GM18907 (cell line): ENCODE measurements around the gene SPOPL.

Experiments
- ATAC-seq: cut with Tn5 transposase; IDR thresholded peaks from one replicate; pipeline ENCODE4 v1.9.1; 2021; ENCODE audit warnings: mild to moderate bottlenecking, moderate library complexity; ENCODE audit not compliant: unreplicated experiment

SPOPL gene

DNA sequence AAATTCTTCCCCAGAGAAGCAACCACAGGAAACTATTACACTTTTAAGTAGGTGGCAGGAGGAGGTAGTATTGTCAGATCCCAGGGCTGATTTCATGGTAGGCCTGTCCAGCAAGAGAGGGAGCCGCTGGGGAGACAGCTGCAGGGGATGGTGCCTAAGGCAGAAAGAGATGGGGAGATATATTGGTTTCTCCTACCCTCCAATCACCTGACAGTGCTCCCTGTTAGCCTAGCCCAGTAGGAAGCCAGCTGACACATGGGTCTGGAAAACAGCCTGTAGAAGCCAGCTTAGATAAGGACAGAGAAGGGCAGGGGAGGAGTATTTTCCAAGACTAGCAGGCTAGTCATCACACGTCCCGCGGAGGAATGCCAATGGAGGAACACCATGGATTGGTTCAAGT lies 8.2 kb upstream of the SPOPL start:
- ATAC-seq, result no peak

DNA sequence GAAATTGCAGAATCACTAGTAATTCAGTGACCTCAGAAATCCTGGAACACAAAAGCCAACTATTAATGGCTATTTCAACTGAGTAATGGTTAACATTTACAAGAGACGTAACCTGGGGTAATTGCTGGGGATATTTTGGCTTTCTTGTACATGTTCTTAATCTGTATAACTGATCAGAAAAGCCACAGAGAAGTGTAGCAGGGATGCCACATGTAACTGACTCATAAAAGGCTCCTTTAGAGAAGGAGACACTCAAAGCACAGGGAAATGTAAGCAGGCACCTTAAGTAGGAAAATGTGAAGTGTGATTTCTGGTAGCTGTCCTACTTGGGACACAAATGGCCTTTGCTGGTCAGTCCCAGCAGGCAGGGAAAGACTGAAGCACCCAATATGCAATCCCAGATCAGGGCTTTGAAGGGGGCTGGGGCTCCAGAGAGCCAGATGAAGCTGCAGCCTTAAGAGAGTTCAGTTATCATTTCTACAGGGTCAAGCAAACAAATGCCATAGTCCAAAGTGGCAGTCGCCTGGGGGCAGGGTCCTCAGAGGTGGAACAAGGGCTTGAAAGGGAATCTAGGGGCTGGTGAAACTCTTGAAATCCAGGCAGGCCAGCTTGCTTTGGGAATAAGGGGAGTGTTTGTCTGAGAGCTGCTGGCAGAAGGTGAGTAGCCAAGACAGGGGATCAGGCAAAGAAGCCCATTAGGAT lies 7.2 kb upstream of the SPOPL start:
- ATAC-seq, result no peak

DNA sequence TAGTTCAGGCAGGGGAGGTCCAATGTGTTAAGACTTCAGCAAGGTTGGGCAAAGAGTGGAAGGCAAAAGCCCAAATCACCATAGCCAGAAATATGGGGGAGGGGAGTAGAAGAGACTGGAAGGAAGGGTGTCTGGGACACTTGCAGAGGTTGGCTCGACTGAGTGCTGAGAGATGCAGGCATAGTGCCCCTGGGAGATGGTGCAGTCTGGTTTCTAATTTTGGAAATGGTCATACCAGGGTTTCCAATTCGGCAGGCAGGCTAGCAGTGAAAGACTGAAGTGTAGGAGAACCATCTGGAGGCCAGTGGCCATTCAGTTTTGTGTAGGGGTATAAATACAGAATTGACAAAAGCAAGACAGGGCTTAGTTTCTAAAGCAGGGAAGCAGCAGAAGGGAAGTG lies 6.2 kb upstream of the SPOPL start:
- ATAC-seq, result no peak

DNA sequence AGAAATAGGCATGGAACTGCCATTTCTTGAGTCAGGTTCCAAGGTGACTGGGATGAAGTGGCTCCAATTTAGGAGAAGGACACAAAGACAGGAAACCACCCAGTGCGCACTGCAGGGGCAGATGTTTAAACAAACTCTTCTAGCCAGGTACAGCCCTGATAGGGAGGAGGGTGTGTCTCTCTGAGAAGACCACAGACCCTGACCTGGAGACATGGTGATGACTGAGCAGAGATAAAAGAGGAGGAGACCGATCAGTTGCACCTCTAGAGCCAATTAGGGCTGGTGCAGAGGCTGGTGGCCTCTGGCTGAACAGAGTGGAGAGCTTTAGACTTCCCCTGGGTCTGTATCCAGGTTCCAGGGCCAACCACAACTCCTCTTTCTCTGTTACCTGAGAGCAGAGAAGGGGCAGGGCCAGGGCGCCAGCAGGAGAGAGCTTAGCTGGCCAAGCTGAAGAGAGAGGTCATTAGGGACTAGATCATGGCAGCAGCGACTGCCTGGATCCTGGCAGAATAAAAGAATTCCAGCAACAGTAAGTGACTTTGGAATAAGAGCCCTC lies 5.4 kb upstream of the SPOPL start:
- no peak for ATAC-seq

DNA sequence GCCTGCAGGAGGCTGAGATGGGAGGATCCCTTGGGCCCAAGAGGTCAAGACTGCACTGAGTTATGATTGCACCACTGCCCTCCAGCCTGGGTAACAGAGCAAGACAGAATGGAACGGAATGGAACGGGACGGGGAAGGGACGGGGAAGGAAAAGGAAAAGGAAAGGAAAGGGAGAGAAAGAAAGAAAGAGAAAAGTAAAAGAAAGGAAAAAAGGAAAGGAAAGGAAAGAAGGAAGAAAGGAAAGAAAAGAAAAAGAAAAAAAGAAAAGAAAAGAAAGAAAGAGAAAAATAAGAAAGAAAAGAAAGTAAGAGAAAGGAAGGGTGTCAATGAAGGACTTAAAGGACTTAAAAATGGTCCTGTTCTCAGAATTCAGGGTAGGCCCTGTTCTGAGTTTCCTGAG lies 4.3 kb upstream of the SPOPL start:
- ATAC-seq, result no peak

DNA sequence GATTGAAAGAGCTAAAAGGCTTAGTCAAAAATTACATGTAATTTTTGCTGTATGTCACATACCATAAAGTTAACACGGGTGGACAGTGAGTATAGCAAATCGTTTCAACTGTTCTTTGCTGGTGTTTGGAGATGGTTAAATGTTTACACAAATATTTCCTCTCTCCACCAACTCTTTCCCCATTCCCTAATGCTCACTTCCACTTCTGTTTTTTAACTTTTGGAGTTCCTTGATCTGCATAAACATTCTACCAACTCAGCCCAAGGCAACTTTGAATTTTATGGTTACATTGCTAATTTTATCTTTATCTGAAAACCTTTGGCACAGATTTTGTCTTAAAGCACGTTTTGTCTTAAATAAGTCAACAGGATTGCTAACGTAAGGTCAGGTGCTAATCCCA lies 1.9 kb upstream of the SPOPL start:
- ATAC-seq, result no peak

DNA sequence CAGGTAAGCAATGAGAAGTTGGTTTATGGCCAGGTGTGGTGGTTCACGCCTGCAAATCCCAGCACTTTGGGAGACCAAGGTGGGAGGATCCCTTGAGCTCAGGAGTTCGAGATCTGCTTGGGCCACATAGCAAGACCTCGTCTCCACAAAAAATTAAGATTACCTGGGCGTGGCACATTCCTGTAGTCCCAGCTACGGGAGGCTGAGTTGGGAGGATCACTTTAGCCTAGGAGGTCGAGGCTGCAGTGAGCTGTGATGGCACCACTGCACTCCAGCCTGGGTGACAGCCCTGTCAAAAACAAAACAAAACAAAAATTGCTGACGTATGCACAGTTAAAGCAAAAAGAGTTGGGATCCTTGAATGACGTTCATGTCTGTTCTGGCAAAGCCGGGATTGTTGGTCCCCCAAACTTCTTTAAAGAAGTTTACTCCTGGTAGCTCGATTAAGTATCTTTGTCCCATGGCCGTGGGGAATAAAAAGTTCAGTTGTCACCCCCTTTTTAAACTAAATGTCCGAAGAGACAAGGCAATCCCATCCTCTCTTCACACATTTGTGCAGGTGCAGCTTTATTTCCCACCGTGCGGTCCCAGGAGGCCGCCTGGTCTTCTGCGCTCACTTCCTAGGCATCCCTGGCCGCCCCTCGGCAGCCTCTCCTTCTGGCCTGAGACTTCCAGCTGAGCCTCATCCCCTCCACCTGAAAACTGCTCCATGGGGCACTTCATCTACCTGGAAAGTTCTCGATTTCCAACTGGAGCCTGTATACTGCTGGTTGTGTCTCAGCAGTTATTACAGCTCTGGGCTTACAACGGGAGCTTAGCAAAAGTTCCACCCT lies 762 bp upstream of the SPOPL start:
- peak; percentile 17 for ATAC-seq

DNA sequence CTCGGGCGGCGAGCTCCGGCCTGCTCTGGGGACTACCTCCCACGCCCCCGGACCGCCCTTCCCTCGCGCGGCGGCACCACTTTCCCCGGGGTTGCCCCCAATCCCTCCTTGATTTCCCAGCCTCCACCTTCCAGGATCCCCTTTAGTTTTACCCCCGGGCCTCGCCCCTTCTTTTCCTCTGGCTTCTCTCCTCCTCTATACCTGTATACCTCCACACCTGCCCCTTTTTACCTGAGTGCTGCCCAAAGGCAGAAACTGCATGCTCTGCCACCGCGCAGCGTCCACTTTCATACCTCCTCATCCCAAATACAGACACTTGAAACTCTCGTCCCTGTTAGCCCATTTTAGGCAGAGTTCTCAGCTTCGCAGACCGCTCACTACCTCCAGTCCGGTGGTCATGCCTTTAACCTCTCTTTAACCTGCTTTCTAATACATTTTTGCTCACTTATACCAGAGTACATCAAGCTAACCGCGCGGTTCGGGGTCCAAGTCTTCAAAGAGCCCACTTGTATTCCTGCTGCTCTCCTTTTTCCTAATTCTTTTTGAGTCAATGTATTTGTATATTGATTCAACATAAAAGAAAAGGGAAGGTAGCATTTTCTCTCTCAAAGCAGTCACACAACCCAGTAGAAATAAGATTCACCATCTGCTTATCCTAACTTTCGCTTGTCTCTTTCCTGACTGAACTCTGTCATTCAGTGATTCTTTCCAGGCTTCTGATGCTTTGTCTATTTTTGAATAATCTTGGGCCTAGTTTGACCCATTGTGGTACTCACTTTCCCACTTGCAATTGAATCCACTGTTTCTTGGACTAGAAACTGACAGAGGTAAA lies 901 bp downstream of the SPOPL start:
- peak; percentile 0 for ATAC-seq

DNA sequence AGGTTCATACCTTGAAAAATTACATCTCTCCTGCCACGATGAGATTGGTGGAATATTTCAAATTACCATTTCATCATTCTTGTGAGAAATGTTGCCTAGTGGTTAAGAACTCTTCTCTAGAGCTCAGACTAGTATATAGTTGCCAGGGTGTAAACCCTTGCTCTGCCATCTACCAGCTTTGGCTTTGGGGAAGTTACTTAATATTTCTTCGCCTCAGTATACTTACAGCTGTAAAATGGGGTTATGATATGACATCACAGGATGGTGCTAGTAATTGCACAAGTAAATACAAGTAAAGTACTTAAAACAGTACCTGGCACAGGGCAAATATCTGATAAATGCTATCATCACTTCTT lies 1.5 kb downstream of the SPOPL start:
- no peak for ATAC-seq

DNA sequence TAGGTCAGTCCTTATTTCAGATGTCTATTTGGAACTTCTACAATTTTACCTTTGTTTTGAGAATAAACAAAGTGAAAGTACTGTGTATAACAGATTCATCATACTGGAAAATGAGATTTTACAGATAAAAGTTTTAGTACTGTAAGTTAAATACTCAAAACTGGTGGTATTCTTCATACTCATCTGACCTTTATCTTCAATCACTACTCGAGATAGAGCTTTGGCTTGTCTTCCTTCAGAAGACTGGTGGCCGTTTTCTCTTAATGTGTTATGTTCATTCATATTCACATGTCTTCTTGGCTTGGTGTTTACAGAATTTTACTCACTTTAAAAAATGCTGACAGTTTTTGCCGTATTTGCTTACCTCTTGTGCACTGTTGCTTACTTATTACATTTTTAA lies 2.1 kb downstream of the SPOPL start:
- no peak for ATAC-seq

DNA sequence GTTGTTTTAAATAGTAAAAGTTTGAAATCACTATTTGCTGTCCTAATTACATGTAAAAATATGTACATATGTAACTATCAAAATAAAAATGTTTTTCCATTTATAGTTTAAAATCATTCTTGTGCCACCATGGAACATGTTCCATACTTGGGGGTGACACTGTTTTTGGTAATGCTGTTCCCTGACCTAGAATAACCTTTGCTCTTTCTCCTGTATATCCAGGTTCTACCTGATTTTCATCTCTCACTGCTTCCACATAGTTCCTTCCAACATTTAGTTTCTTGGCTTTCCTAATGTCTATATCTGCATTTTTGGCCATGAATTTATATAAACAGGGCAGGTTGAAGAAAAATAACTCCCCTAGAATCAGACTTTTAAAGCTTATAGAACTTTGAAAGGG lies 2.5 kb downstream of the SPOPL start:
- no peak for ATAC-seq

DNA sequence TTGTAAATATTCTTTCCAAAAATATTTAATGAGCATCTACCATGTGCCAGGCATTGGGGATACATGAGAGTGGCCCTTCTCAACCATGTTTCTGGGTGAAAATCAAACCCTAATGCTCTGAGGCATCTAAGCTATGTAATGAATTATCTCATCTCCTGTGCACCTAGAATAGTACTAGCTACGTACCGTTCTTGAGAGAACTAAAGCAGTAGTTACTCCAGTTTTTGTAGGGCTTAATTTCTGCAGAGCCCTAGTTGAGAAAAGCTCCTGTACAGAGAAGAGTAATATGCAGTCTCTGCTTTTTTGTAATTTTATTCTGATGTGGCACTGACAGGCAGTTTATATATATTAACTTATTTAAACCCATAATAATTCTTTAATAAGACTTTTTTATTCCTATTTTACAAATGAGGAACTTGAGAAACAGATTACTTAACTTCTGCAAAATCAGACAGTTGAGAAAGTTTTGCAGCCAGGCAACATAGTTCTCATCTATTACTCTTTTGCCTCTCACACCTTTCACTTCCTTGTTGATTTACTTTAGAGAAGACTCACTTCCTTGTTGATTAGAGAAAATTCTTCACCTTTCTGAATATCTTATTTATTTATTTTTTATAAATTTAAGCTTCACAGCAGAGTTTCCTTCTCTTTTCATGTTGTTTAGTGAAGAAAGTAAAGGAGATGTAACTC lies 3.1 kb downstream of the SPOPL start:
- ATAC-seq, result peak; percentile 37

DNA sequence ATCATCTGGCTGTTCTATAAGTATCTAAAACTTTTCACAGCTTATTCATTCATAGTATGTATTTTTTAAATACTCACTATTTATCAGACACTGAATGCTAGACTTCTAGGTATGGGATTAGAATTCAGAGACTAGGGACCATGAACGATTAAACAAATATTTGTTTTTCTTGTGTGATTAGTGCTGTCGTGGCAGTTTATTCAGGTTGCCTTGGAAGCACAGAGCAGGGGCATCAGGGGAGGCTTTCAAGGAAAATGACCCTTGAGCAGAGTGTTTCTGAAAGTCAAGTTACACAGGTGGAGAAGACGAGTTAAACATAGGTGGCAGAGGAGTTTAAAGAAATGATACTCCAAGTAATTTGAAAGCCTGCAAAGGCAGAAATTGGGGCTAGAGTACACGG lies 5.7 kb downstream of the SPOPL start:
- ATAC-seq, result no peak

DNA sequence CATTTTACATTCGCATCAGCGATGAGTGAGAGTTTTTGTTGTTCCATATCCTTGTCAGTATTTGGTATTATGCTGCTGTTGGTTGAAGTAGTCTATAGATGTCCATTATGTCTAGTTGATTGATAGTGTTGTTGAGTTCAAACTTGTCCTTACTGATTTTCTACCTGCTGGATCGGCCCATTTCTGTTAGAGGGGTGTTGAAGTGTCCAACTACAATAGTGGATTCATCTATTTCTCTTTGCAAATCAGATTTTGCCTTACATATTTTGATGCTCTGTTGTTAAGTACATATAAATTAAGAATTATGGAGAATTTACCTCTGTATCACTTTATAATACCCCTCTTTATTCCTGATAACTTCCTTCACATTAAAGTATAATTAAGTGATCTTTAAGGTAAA lies 8.7 kb downstream of the SPOPL start:
- ATAC-seq, result no peak

DNA sequence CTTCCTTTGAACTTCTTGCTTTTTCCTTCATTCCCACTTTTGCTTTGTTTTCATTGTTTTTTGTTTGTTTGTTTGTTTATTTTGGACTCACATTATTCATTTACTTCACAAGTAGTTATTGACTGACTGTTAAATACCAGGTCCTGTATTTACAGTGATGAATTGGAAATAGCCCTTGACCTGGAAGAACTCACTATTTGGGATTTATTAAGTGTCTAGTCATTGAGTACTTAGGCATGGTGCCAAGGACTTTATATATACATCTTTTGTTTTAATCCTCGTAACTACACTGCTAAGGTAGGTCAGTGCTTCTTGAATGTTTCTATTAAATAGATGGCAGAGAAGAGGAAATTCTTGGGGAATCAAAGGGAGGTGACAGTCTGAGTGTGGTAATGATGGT lies 11.1 kb downstream of the SPOPL start:
- ATAC-seq, result no peak

DNA sequence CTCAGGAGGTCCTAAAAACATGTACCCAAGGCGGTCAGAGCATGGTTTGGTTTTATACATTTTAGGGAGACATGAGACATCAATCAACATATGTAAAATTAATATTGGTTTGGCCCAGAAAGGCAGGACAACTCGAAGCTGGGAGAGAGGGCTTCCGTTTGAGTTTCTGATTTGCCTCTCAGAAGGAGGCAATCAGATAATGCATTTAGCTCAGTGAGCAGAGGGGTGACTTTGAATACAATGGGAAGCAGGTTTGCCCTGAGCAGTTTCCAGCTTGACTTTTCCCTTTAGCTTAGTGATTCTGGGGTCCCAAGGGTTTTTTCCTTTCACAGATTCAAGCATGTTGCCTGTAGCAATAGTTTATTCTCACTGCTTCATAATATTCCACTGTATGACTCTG lies 12.6 kb downstream of the SPOPL start:
- no peak for ATAC-seq

DNA sequence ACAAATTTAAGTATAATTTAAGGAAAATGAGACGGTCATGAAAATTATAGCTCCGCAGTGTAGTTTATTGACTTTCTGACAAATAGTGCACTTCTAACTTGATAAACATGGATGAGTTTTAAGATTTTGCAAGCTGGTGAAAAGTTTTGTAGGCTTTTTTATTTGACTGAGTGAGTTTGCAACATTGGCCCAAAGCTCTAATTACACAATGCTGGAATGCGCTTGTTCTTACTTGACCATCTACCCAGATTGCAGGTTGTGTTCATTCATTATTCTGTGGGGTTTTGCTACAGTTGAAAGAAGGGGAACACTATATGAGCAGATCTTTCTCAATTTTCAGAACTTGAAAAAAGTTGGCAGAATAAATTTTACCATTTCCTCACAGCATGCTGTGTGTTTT lies 13.5 kb downstream of the SPOPL start:
- no peak for ATAC-seq

DNA sequence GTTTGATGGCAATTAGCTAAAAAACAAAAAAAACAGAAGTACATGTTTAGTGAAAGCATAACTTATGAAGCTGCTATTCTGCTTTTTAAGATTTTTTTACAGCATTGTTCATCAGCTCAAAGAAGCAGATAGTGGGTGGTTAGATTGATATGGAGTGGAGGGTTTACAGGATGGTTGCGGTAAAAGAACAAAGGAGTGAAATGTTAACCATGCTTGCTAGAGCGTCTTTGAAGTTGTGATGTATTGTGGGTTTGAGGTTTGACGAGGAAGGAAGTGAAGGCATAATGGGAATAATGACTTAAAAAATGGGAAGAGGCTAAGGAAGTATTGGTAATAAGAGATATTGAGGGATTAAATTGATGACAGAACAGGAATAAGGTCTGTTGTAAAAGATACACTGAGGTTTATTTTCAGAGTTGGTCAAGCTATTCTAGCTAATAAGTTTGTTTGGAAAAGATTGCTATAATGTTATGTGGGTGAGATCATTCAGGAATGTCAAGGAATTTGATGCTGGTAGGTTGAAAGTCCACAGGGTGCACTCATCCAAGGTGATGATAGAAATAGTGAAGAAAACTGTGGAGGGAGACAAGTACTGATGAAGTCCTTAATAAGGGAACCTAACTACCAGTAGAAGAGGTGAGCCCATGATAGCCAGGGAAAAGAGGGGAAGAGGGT lies 14.6 kb downstream of the SPOPL start:
- ATAC-seq, result no peak

DNA sequence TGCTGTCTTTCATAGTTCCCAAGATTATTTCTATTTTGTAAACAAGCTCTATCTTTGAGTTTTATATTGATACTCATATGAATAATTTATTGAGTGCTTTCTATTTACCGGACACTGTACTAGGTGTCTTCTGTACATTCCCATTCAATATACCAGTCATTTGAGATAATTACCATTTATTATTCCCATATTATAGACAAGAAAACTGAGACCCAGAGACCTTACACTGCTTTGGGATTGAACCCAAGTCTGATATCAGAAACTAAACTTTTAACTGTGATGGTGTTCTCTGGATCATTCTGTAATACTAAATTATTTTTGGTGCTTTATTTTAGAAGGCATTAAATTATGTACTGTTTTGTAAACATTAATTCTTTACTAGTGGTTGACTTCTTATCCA lies 17.3 kb downstream of the SPOPL start:
- ATAC-seq, result no peak

DNA sequence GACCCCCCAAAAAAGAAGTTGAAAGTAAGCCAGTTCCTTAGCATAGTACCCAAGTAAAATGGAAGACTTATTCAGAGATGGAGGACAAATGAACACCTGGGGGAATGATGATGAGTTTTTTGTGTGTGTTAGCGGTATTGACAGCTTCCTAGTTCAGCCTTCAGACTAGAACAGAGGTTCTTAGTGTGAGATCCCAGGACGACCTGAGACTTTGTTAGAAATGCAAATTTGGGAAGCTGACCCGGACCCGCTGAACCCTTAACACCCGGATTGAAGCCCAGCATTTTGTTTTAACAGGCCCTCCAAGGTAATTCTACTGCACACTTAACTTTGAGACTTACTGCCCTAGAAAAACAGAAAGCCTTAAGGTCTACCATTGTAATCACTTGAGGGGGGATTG lies 20.3 kb downstream of the SPOPL start:
- no peak for ATAC-seq
